Measurements from ENCODE around the gene SFXN2. TPM values are rescaled to one million over a fixed set of nuclear protein-coding genes. Genes with fewer than 3 reads are reported as not detected.
A peak's percentile ranks its signal among the peaks of the same experiment; 100 is the strongest.

The SFXN2 gene
- total RNA-seq, 1 donor from 2014 or later: 12.0 TPM

GRCh38 chr10:102675011-102675665 lies 39.3 kb upstream of the SFXN2 start:
- H3K4me1 ChIP-seq: peaks cover 69% of the 10 kb centered on the region
- H3K4me3 ChIP-seq: no peak overlapping the region
- no peaks in the 10 kb centered on the region for H3K27me3 ChIP-seq

GRCh38 chr10:102675666-102676533 lies 38.5 kb upstream of the SFXN2 start:
- ATAC-seq (peak; percentile 52), DNase-seq (no peak)
- no peaks in the 10 kb centered on the region for H3K9me3 ChIP-seq
- peaks cover 68% of the 10 kb centered on the region for H3K4me1 ChIP-seq
- peak overlapping the region; percentile 89 for H3K27ac ChIP-seq
- no peaks in the 10 kb centered on the region for H3K36me3 ChIP-seq
- intact Hi-C loops (cut with DNase I): no loop called here
- no peak overlapping the region for H3K4me3 ChIP-seq
- H3K27me3 ChIP-seq: no peaks in the 10 kb centered on the region
- TF ChIP-seq, protein P1, sequence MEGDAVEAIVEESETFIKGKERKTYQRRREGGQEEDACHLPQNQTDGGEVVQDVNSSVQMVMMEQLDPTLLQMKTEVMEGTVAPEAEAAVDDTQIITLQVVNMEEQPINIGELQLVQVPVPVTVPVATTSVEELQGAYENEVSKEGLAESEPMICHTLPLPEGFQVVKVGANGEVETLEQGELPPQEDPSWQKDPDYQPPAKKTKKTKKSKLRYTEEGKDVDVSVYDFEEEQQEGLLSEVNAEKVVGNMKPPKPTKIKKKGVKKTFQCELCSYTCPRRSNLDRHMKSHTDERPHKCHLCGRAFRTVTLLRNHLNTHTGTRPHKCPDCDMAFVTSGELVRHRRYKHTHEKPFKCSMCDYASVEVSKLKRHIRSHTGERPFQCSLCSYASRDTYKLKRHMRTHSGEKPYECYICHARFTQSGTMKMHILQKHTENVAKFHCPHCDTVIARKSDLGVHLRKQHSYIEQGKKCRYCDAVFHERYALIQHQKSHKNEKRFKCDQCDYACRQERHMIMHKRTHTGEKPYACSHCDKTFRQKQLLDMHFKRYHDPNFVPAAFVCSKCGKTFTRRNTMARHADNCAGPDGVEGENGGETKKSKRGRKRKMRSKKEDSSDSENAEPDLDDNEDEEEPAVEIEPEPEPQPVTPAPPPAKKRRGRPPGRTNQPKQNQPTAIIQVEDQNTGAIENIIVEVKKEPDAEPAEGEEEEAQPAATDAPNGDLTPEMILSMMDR (IDR thresholded peaks at IDR 0.05): no peak

More at GRCh38 chr10:102675011-102675665, 39.3 kb upstream of the SFXN2 start:
- TF ChIP-seq, protein P1 (IDR thresholded peaks at IDR 0.05): no peak
- Histone ChIP-seq H3K27ac (peak overlapping the region; percentile 89), H3K9me3 (no peaks in the 10 kb centered on the region), H3K36me3 (no peaks in the 10 kb centered on the region)
- intact Hi-C loops (cut with DNase I): no loop called here
- DNase-seq (no peak), ATAC-seq (no peak)

DNA sequence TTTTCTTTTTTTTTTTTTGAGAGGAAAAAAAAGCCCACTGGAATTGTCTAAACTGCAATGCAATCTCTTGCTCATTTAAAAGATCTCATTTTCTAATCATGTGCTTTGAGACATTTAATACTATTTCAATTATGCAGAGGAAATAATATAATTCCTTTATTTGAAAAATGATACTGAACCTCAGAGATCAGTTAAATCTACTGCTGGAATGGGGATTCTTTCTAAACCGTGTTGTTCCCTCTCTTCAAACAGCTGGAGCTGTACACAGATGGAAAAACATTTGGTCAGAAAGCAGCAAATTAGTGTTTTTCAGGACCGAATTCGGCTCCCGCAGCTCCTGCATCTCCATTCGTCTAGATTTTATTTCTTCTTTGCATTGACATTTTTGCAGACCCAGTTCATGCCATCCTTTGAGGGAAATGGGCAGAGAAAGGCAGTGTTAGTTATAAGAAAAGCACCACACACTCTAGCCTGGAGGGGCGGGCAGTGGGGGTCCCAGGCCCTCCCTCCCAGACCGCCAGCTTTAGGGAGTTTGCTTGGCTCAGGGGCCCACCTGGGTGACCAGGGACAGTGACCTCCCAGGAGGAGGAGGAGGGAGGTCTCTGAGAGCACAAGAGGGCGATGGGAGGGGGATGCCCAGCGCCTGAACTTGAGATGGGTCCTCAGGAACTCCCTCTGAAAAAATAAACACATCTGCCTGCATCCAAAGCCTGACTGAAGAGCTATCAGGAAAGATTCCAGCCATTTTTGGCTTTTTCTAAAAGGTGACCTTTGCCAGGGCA lies 37.7 kb upstream of the SFXN2 start:
- DNase-seq (no peak), ATAC-seq (no peak)
- TF ChIP-seq, protein P1 (IDR thresholded peaks at IDR 0.05): no peak
- intact Hi-C loops (cut with DNase I): no loop called here
- H3K4me3 ChIP-seq: no peak overlapping the region
- H3K9me3 ChIP-seq: no peaks in the 10 kb centered on the region
- H3K36me3 ChIP-seq: no peaks in the 10 kb centered on the region
- no peaks in the 10 kb centered on the region for H3K27me3 ChIP-seq
- peak overlapping the region; percentile 89 for H3K27ac ChIP-seq
- H3K4me1 ChIP-seq: peaks cover 68% of the 10 kb centered on the region

- Histone ChIP-seq H3K4me3 (no peak overlapping the region), H3K36me3 (no peaks in the 10 kb centered on the region), H3K9me3 (no peaks in the 10 kb centered on the region), H3K4me1 (peaks cover 66% of the 10 kb centered on the region), H3K27ac (peak overlapping the region; percentile 89), H3K27me3 (no peaks in the 10 kb centered on the region)
- intact Hi-C loops (cut with DNase I): no loop called here
- TF ChIP-seq, protein P1 (IDR thresholded peaks at IDR 0.05): no peak
- DNase-seq (no peak), ATAC-seq (no peak)
These were observed 36.9 kb upstream of the SFXN2 start for GRCh38 chr10:102677331-102678067.

DNA sequence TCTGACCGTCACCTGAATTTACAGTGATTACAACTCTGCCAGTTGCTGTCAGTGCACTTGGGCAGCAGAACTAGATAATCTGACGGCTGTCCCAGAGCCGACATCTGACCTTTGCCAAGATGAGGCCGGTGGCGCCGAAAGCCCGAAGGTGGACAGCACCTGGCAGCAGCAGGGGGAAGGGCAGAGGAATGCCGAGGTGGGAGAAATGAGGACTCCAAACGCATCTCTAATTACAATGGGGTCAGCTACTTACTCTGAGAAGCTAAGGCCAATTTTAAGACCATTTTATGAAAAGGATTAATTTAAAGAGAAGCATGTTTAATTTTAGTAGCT lies 36.4 kb upstream of the SFXN2 start:
- H3K4me3 ChIP-seq: no peak overlapping the region
- DNase-seq: no peak
- no peaks in the 10 kb centered on the region for H3K27me3 ChIP-seq
- no peak for ATAC-seq
- H3K27ac ChIP-seq: peak overlapping the region; percentile 89
- no peaks in the 10 kb centered on the region for H3K36me3 ChIP-seq
- TF ChIP-seq, protein P1 (IDR thresholded peaks at IDR 0.05): no peak
- intact Hi-C loops (cut with DNase I): no loop called here
- no peaks in the 10 kb centered on the region for H3K9me3 ChIP-seq
- H3K4me1 ChIP-seq: peaks cover 61% of the 10 kb centered on the region

Measured in upper lobe of right lung (tissue), 1 donor.